HL-60 (cell line): ENCODE data around the gene USP53.

Experiments used
- DNase-seq, 2 experiments: peaks; one replicate each; pipeline ENCODE4 v3.0.0-alpha.2; 2010 to 2020; ENCODE audit warnings: low read depth in 1 of 2, low spot score in 1 of 2
- H3K27ac ChIP-seq: fragments of 250-450 bp; sonication (Bioruptor Pico); replicated peaks from 2 replicates; pipeline ENCODE4 v1.5.1; 2020; ENCODE audit warnings: mild to moderate bottlenecking, moderate library complexity
- H3K27me3 ChIP-seq: fragments of 250-450 bp; sonication (Bioruptor Pico); 2 replicates; pipeline ENCODE4 v1.5.1; 2021; ENCODE audit warnings: mild to moderate bottlenecking, moderate library complexity; ENCODE audit not compliant: insufficient read depth, poor library complexity, severe bottlenecking
- H3K4me3 ChIP-seq: replicated peaks from 2 replicates; pipeline ENCODE4 v1.5.1; 2011; ENCODE audit warnings: mild to moderate bottlenecking, control low read depth, low read length; ENCODE audit not compliant: insufficient read depth
- CTCF ChIP-seq: IDR thresholded peaks from one replicate; pipeline ENCODE4 v1.5.1; 2011; ENCODE audit warnings: low read length, control low read depth, inconsistent platforms; ENCODE audit not compliant: insufficient read depth
- GABPA ChIP-seq: IDR thresholded peaks from 2 replicates; pipeline ENCODE4 v1.6.1; 2012; ENCODE audit warnings: low read depth
- POLR2AphosphoS5 ChIP-seq: IDR thresholded peaks from 2 replicates; pipeline ENCODE4 v1.6.1; 2012; ENCODE audit warnings: low read depth
- REST ChIP-seq: IDR thresholded peaks from 2 replicates; pipeline ENCODE4 v1.6.1; 2012; ENCODE audit warnings: low read depth; ENCODE audit not compliant: insufficient replicate concordance
- SPI1 ChIP-seq: IDR thresholded peaks from 2 replicates; pipeline ENCODE4 v1.6.1; 2012; ENCODE audit warnings: low read depth, mild to moderate bottlenecking, borderline replicate concordance

Gene USP53

GRCh38 chr4:119221412-119221811, 8.9 kb downstream of the USP53 start:
- DNase-seq: no peak
- no peak overlapping the region for H3K27ac ChIP-seq
- H3K4me3 ChIP-seq: no peak overlapping the region
- TF ChIP-seq REST: no peak
- TF ChIP-seq GABPA: no peak
- no peak for TF ChIP-seq CTCF
- TF ChIP-seq POLR2AphosphoS5: no peak
- no peak for TF ChIP-seq SPI1
- no peaks in the 10 kb centered on the region for H3K27me3 ChIP-seq

GRCh38 chr4:119227690-119228089, 15.2 kb downstream of the USP53 start:
- no peak for DNase-seq
- TF ChIP-seq GABPA (no peak), CTCF (no peak), SPI1 (no peak), REST (no peak), POLR2AphosphoS5 (no peak)
- no peak overlapping the region for H3K27ac ChIP-seq
- H3K27me3 ChIP-seq: no peaks in the 10 kb centered on the region
- H3K4me3 ChIP-seq: no peak overlapping the region

GRCh38 chr4:119228406-119228805, 15.9 kb downstream of the USP53 start:
- DNase-seq: no peak
- no peaks in the 10 kb centered on the region for H3K27me3 ChIP-seq
- H3K27ac ChIP-seq: no peak overlapping the region
- TF ChIP-seq GABPA: no peak
- TF ChIP-seq CTCF: no peak
- TF ChIP-seq REST: no peak
- TF ChIP-seq SPI1: no peak
- no peak for TF ChIP-seq POLR2AphosphoS5
- no peak overlapping the region for H3K4me3 ChIP-seq
